Activated CD4-positive, alpha-beta T cell treated with anti-CD3 and anti-CD28 coated beads, Interleukin-2, Interleukin-6, amounts not matched to agents 100 ng/mL and 50 ng/mL, durations not matched to agents 16 hours and 8 hours (primary cell): ENCODE measurements around the gene ZNF624.

Source experiments
- DNase-seq: peaks from one replicate; pipeline ENCODE4 v3.0.0-alpha.2; 2020

Gene ZNF624

DNA sequence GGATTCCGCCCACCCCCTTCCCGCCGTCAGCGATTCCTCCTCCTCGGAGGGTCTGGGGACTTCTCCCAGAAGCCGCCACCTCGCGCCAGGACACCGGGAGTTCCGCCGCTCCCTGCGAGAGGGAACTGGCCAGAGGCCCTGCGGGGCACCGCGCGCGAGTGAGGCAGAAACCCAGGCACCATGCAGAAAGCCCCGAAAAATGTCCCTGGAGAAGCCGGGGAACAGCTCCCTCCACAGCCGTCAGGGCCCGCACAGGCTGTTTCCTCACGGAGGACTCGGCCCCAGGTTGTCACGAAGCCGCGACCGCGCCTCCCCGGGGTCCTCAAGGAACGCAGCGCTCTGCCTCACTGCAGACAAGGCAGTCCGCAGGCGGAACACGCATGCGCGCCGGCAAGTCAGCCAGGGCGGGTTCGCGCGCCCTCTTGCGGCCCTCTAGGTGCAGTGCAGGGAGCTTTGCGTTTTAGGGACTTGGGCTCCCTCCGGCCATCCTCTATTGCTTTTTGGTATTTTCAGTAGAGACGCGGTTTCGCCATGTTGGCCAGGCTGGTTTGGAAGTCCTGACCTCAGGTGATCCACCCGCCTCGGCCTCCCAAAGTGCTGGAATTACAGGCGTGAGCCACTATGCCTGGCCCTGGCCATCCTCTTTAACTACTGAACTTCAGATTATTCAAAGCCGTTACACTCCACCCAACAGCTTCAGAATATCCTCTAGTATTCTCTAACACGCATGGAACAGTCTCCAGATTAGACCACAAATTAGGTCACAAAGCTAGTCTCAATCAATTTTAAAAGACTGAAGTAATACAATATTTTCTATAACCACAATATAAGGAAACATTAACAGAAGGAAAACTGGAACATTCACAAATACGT, 64.3 kb downstream of the ZNF624 start:
- peak; percentile 94 for DNase-seq

DNA sequence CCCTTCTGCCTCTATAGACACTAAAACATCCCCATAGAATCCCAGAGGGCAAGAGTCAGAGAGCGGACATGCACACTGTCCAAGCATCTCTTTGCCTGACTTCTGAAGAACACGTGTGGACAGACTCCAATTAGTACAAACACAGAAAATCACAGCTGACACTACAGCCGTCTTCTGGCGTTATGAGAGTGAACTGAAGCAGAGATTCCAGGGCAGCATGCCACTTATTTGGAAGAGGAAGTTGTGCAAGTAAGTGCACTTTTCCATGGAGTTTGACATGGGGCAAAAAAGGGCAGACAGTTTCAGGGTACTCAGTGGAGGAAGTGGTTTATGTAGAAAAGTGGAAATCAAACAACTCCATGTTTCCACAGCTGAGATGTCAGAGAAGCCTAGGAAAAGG, 67.9 kb downstream of the ZNF624 start:
- no peak for DNase-seq

DNA sequence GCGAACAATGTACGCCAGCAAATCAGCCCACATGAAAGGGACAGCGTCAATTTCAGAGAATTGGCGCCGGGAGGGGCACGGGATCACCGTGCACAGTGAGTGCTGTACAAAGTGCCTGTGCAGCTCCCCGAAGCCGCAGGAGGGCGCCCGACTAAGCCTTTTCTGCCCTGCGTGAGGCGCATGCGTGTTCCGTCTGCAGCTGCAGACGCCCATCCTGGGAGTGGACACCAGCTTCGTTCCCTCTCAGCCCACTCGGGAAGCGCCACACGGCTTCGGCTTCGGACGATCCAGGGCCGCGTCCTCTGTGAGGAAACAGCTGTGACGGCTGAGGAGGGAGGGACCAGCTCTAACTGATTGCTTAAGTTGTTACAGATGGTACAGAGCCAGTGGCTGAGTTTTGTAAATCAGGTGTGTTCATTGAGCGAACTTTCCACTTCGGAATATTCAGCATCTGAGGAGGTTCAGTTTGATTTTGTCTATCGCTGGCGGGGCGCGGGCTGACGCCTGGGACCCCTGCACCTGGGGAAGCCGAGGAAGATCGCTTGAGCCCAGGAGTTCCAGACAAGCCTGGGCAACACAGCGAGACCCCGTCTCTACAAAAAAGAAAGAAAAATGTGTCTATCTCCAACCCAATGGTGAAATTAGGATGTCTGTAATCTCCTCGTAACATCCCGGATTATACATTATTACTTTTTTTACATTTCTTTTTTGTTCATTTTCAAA, 69.2 kb downstream of the ZNF624 start:
- peak; percentile 88 for DNase-seq

DNA sequence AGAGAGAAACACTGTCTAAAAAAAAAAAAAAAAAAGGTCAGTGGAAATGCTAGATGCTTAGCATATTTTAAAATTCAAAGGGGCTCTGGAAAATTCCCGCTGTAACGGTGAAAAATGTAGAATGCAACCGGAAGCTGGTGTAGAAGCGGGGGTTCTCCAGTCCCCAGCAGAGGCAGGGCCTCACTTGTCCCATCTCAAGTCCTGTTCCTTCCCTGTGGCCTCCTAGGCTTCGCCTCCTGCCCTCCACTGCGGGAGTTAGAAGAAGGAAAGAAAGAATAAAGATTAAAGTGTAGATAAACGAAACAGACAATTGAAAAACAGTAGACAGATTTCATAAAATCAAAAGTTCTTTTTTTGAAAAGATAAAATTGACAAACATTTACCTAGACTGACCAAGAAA, 69.9 kb downstream of the ZNF624 start:
- DNase-seq, result no peak

DNA sequence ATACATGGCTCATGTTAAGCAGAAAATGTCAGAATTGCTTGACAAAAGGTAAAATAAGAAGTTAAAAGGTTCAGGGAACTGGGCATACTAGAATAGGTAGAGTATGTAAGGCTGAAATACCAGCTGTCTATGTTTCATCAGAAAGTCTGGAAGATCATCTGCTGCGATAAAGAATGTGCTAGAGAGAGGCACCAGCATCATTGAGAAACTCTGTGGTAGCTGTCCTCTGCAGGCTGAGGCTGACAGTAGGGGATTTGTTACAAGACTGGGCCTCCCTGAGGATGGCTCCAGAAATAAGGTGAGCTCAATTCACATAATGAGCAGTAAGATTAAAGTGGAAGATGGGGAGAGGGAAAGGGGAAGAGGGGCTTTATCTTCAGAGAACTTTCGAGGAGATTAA, 80.2 kb downstream of the ZNF624 start:
- no peak for DNase-seq
